ENCODE results near the gene HIVEP3. TPM values are rescaled to one million over a fixed set of nuclear protein-coding genes. Genes with fewer than 3 reads are reported as not detected.
A peak's percentile ranks its signal among the peaks of the same experiment; 100 is the strongest.

HIVEP3 gene
- total and polyA plus RNA-seq, 4 donors = 7.0 to 14.7 (median 8.8) TPM

- no peak for TF ChIP-seq CTCF (IDR thresholded peaks at IDR 0.05; ENCODE audit: control extremely low read depth, extremely low read depth)
- Histone ChIP-seq H3K27me3 (ENCODE audit: control insufficient read depth in 3 of 3, insufficient read depth in 3 of 3, low read length in 2 of 3) (no peaks in the 10 kb centered on the region), H3K27ac (ENCODE audit: low read depth in 1 of 2, low read length in 1 of 2) (peak overlapping the region in 1 of 2 donors; percentile 52), H3K36me3 (ENCODE audit: control insufficient read depth in 4 of 4, insufficient read depth in 4 of 4, low read length in 4 of 4) (no peaks in the 10 kb centered on the region), H3K4me3 (no peak overlapping the region), H3K4me1 (ENCODE audit: control insufficient read depth in 5 of 5, insufficient read depth in 5 of 5, low read length in 5 of 5) (peaks cover 3 to 52% (median 35%) of the 10 kb centered on the region in 5 donors), H3K9ac (ENCODE audit: insufficient read depth in 1 of 2, low read length in 2 of 2) (no peak overlapping the region), H3K9me3 (ENCODE audit: control insufficient read depth in 4 of 4, insufficient read depth in 3 of 4, low read length in 3 of 4) (no peaks in the 10 kb centered on the region)
- ATAC-seq (ENCODE audit: insufficient read depth, low FRiP score) (no peak), DNase-seq (no peak)
- WGBS, 2 donors = 57 to 75% methylated on average over 8 of the region's 8 CpGs
Measured at GRCh38 chr1:41475859-41476567, 442.7 kb downstream of the HIVEP3 start.

- Histone ChIP-seq H3K4me1 (ENCODE audit: control insufficient read depth in 5 of 5, insufficient read depth in 5 of 5, low read length in 5 of 5) (peaks cover 3 to 52% (median 35%) of the 10 kb centered on the region in 5 donors), H3K27ac (ENCODE audit: low read depth in 1 of 2, low read length in 1 of 2) (peak overlapping the region; percentile 27 to 75), H3K27me3 (ENCODE audit: control insufficient read depth in 3 of 3, insufficient read depth in 3 of 3, low read length in 2 of 3) (no peaks in the 10 kb centered on the region), H3K4me3 (no peak overlapping the region), H3K9me3 (ENCODE audit: control insufficient read depth in 4 of 4, insufficient read depth in 3 of 4, low read length in 3 of 4) (no peaks in the 10 kb centered on the region), H3K9ac (ENCODE audit: insufficient read depth in 1 of 2, low read length in 2 of 2) (no peak overlapping the region), H3K36me3 (ENCODE audit: control insufficient read depth in 4 of 4, insufficient read depth in 4 of 4, low read length in 4 of 4) (no peaks in the 10 kb centered on the region)
- WGBS, 2 donors = 81% methylated on average over 4 of the region's 4 CpGs
- ATAC-seq (ENCODE audit: insufficient read depth, low FRiP score) (no peak), DNase-seq (no peak)
- no peak for TF ChIP-seq CTCF (IDR thresholded peaks at IDR 0.05; ENCODE audit: control extremely low read depth, extremely low read depth)
Measured at GRCh38 chr1:41475346-41475745, 443.4 kb downstream of the HIVEP3 start.

GRCh38 chr1:41474490-41475271, 444.0 kb downstream of the HIVEP3 start:
- ATAC-seq (ENCODE audit: insufficient read depth, low FRiP score) (no peak), DNase-seq (peak; percentile 90 to 95 (median 94))
- no peak for TF ChIP-seq CTCF (IDR thresholded peaks at IDR 0.05; ENCODE audit: control extremely low read depth, extremely low read depth)
- Histone ChIP-seq H3K4me3 (no peak overlapping the region), H3K27ac (ENCODE audit: low read depth in 1 of 2, low read length in 1 of 2) (peak overlapping the region; percentile 27 to 75), H3K36me3 (ENCODE audit: control insufficient read depth in 4 of 4, insufficient read depth in 4 of 4, low read length in 4 of 4) (no peaks in the 10 kb centered on the region), H3K9me3 (ENCODE audit: control insufficient read depth in 4 of 4, insufficient read depth in 3 of 4, low read length in 3 of 4) (no peaks in the 10 kb centered on the region), H3K27me3 (ENCODE audit: control insufficient read depth in 3 of 3, insufficient read depth in 3 of 3, low read length in 2 of 3) (no peaks in the 10 kb centered on the region), H3K9ac (ENCODE audit: insufficient read depth in 1 of 2, low read length in 2 of 2) (no peak overlapping the region), H3K4me1 (ENCODE audit: control insufficient read depth in 5 of 5, insufficient read depth in 5 of 5, low read length in 5 of 5) (peaks cover 3 to 52% (median 35%) of the 10 kb centered on the region in 5 donors)
- 64 to 86% methylated on average over 17 of the region's 17 CpGs for WGBS, 2 donors
